ENCODE results near the gene MAP4K4. TPM values are rescaled to one million over a fixed set of nuclear protein-coding genes. Genes with fewer than 3 reads are reported as not detected.

MAP4K4 gene
- total RNA-seq, 1 donor from 2014 or later, result 165 TPM

GRCh38 chr2:101693991-101694588 is 3.4 kb upstream of the MAP4K4 start:
- DNase-seq, result no peak

- DNase-seq, result no peak
These were observed 1.0 kb upstream of the MAP4K4 start for GRCh38 chr2:101696272-101697123.

- DNase-seq, result no peak
These were observed 722 bp downstream of the MAP4K4 start for GRCh38 chr2:101698014-101698843.

- DNase-seq, result no peak
These were observed 1.6 kb downstream of the MAP4K4 start for GRCh38 chr2:101698844-101699754.

- DNase-seq, result no peak
These were observed 2.4 kb downstream of the MAP4K4 start for GRCh38 chr2:101699755-101700461.

GRCh38 chr2:101704046-101704466 is 6.5 kb downstream of the MAP4K4 start:
- no peak for DNase-seq

GRCh38 chr2:101704816-101705578 is 7.5 kb downstream of the MAP4K4 start:
- DNase-seq, result no peak

GRCh38 chr2:101706121-101706818 is 8.8 kb downstream of the MAP4K4 start:
- DNase-seq, result no peak

GRCh38 chr2:101706819-101707177 is 9.3 kb downstream of the MAP4K4 start:
- DNase-seq, result no peak

- DNase-seq, result no peak
These were observed 12.5 kb downstream of the MAP4K4 start for GRCh38 chr2:101710036-101710435.

GRCh38 chr2:101710471-101711318 is 13.2 kb downstream of the MAP4K4 start:
- DNase-seq, result no peak

GRCh38 chr2:101714118-101714517 is 16.6 kb downstream of the MAP4K4 start:
- no peak for DNase-seq

- DNase-seq, result no peak
These were observed 19.8 kb downstream of the MAP4K4 start for GRCh38 chr2:101717071-101717845.

- DNase-seq, result no peak
These were observed 21.0 kb downstream of the MAP4K4 start for GRCh38 chr2:101718479-101718878.

GRCh38 chr2:101718993-101719571 is 21.6 kb downstream of the MAP4K4 start:
- no peak for DNase-seq

- DNase-seq, result no peak
These were observed 23.2 kb downstream of the MAP4K4 start for GRCh38 chr2:101720732-101721131.

- DNase-seq, result no peak
These were observed 25.4 kb downstream of the MAP4K4 start for GRCh38 chr2:101722864-101723263.
